GM19035 (cell line): ENCODE results near the gene ZNF862.
"Not testable (repeated sequence)": the region's sequence is repeated elsewhere in the genome, so short reads cannot be mapped to it uniquely, and the experiment has no call there.

ENCODE experiments used
- ATAC-seq: cut with Tn5 transposase; IDR thresholded peaks from one replicate; pipeline ENCODE4 v1.9.1; 2021; ENCODE audit not compliant: unreplicated experiment

ZNF862 gene

DNA sequence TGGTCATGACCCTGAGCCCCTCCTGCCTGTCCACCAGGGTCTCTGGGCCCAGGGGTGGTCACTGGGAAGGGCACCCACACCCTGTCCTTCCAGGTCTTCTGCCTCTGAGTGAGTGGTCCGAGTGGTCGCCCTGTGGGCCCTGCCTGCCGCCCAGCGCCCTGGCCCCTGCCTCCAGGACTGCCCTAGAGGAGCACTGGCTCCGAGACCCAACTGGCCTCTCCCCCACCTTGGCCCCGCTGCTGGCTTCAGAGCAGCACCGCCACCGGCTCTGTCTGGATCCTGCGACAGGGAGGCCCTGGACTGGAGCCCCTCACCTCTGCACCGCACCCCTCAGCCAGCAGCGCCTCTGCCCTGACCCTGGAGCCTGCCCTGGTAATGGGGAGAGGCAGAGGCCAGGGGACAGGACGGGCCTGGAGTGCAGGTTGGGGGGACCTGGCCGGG lies 13.9 kb upstream of the ZNF862 start:
- ATAC-seq: no peak

GRCh38 chr7:149824748-149825566 lies 13.2 kb upstream of the ZNF862 start:
- no peak for ATAC-seq

DNA sequence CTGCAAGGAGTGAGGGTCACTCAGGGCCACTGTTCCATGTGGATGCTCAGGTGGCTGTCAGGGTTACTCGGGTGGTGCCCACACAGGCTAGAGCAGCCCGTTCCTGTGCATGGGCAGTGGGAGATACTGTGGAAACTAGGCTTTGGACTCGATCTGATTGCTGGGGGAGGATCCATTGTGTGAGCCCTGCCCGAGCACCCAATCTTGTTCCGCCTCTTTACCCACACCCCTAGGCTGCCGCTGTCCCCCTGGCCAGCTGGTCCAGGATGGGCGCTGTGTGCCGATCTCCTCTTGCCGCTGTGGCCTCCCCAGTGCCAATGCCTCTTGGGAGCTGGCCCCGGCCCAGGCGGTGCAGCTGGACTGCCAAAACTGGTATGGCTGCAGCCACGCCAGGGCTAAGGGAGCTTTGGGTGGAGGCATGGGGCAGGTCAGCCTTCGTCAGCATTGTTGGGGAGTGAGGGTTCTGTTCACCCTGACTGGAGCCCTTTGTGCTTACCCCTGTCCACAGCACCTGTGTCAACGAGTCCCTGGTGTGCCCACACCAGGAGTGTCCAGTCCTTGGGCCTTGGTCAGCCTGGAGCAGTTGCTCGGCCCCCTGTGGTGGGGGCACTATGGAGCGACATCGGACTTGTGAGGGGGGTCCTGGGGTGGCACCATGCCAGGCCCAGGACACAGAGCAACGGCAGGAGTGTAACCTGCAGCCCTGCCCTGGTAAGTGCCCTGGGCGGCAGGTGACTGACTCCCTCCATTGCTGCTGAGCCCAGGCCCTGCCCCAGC lies 12.4 kb upstream of the ZNF862 start:
- ATAC-seq: no peak

DNA sequence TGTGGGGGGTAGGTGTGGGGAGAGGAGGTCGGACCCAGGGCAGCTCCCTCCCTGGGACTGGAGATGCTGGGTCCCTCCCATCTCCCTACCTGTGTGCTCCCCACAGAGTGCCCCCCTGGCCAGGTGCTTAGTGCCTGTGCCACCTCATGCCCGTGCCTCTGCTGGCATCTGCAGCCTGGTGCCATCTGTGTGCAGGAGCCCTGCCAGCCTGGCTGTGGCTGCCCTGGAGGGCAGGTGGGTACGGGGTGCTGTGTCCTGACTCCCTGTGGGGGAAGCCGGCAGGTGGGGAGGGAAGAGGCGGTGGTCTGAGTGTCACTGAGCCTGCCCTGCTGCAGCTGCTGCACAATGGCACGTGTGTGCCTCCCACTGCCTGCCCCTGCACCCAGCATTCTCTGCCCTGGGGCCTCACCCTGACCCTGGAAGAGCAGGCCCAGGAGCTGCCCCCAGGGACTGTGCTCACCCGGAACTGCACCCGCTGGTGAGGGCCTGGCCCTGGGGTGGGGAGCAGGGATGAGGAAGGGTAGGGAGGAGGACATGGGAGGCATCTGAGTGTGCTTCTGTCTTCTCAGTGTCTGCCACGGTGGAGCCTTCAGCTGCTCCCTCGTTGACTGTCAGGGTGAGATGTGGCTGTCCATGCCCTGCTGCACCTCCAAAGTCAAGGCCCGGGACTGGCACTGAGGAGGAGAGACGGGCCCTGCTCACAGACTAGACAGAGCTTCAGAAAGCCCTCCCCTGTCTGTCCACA lies 11.7 kb upstream of the ZNF862 start:
- ATAC-seq: no peak

DNA sequence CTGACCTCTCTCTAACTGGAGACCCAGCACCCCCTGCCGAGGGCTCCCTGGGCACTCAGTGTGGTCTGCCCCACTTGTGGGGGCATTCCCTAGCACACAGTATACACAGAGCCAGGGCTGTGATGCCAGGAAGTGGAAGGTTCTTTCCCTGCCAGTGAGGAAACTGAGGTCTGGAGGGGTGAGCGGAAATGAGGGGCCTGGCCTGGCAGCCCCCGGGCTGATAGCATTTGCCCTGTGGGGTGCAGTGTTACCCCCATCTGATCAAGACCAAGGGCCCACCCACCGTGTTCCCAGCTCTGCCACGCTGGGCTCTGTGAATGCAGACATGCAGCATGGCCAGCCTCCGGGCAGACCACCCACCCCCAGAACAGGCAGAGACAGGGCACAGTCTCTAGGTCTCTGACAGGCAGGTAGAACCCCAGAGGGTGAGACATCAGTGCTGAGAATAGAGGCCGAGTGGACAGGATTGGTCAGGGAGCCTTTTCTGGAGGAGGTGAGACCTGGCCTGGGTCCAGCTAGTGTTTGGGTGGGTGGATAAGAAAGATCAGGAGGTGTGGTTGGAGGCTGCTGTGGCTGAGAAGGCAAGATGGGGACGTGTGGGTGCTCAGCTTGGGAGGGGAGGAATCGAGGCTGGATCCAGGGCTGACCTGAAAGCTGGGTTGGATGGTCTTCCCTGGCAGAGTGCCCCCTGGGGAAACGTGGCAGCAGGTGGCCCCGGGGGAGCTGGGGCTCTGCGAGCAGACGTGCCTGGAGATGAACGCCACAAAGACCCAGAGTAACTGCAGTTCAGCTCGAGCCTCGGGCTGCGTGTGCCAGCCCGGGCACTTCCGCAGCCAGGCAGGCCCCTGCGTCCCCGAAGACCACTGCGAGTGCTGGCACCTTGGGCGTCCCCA lies 10.8 kb upstream of the ZNF862 start:
- no peak for ATAC-seq

DNA sequence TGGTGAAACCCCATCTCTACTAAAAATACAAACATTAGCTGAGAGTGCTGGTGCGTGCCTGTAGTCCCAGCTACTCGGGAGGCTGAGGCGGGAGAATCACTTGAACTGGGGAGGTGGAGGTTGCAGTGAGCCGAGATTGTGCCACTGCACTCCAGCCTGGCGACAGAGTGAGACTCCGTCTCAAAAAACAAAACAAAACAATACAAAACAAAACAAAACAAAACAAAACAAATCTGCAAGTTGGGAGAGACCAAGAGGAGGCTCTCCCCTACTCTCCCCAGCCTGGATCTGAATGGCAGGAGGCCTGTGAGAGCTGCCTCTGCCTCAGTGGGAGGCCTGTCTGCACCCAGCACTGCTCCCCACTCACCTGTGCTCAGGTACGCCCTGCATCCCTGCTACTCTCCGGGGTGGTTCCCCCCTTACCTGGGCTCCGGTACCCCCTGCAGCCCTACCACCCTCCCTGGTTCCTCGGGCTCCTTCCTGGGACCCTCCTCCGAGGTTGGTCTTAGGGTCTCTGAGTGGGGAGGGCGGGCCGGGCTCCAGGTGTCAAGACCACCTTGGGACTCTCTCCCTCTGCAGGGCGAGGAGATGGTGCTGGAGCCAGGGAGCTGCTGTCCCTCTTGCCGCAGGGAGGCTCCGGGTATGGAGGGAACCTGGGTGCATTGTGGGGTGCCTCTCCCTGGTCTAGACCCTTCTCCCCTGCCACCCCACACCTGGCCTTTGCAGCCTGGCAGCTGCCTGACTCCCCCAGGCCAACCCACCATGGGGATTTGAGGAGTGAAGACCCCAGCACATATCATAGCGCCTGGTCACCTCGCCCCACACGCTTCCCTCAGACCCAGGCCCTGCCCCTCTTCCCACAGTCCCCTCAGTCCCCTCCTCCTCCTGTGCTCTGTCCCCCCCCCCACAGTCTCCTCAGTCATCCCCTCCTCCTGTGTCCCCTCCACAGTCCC lies 9.5 kb upstream of the ZNF862 start:
- ATAC-seq: no peak

GRCh38 chr7:149830527-149830926 lies 7.6 kb upstream of the ZNF862 start:
- not testable (repeated sequence) for ATAC-seq

GRCh38 chr7:149830997-149831740 lies 7.0 kb upstream of the ZNF862 start:
- no peak for ATAC-seq

DNA sequence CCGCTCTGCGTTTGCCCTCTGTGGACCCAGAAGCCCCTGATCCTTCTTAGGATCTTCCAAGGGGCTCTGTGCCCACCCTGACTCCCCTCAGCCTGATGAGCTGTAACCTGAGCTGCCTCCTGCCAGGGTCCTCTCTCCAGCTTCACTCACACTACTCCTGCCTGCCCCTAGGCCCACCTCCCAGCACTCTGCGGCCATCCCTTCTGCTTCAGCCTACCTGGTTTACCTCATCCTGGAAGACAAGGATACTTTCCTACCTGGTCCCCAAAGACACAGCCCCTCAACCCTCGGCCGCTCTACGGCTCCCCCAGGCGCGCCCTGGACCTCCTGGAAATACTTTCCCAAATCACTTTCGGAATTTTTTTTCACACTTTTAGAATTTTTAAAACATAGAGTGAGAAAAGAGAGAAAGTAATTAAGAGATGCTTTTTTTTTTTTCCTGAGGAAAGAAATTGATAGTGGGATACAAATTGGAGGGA lies 6.4 kb upstream of the ZNF862 start:
- ATAC-seq: no peak

- ATAC-seq: no peak
Observed at GRCh38 chr7:149832332-149833041, 5.7 kb upstream of the ZNF862 start.

DNA sequence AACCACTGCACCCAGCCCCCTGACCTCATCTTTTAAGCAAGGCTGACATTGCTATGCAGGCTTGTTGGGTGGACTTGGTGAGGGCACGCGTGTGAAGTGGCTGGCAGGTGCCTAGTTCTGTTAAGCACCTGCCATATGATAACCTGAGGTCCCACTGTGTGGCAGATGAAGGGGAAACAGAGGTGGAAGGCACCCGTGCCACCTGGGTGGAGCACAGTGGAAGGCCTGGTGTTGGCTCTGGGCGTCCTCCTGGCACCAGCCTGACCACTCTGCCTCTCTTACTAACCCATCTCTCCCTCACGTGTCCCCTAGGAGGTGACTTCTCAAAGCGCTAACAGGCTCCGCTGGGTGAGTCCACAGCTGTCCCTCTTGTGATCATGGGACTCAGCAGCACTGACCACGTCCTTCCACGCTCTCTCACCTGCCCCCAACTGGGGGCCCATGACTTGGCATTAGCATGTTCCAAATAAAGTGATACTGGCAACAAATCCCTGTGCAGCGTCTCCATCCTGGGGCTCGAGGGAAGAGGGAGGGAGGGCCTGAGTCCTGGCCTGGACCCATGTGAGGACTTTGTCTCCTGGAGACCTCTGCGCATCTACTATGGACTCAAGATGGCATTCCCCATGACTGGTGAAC lies 4.6 kb upstream of the ZNF862 start:
- no peak for ATAC-seq

DNA sequence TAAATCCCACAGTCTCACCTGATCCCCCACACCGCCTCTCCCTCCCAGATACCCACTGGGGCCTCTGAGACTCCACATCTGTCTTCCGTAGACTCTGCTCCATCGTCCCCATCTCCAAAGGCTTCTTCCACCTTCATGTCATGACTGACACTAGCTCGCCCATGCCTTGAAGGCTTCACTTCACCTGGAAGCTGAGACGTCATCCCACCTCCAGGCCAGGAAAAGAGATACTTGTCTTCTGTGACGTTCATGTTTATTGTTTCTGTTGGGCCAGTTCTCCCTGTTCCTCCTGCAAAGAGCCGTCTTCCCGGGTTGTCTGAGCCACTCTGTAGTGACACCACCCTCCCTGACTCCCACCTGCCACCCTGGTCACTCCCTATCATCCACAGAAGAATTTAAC lies 3.6 kb upstream of the ZNF862 start:
- ATAC-seq: no peak

- no peak for ATAC-seq
Observed at GRCh38 chr7:149836434-149836833, 1.7 kb upstream of the ZNF862 start.

GRCh38 chr7:149837564-149838223 lies 481 bp upstream of the ZNF862 start:
- ATAC-seq: no peak

- no peak for ATAC-seq
Observed at GRCh38 chr7:149838992-149839408, 825 bp downstream of the ZNF862 start.

DNA sequence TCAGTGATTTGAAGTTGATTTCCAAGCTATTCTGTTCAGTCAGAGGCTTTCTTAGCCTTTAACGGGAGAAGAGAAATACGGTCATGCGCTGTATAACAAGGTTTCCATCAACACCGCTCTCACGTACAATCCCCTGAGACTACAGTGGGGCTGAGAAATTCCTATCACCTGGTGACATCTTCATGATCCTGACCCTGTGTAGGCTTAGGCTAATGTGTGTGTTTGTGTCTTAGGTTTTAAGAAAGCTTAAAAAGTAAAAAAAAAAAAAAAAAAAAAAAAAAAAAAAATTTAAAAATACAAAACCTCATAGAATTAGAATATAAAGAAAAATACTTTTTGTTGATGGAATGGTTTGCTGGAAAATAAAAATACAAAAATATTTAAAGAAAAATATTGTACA lies 1.8 kb downstream of the ZNF862 start:
- ATAC-seq: no peak

GRCh38 chr7:149843566-149843965 lies 5.4 kb downstream of the ZNF862 start:
- ATAC-seq: no peak
